Inferior parietal cortex (tissue), 1 donor: ENCODE results near the gene IMPDH1.
A peak's percentile ranks its signal among the peaks of the same experiment; 100 is the strongest.

ENCODE experiments used
- DNase-seq: peaks from one replicate; pipeline ENCODE4 v3.0.0-alpha.2; 2016; ENCODE audit errors: extremely low spot score

Gene IMPDH1

DNA sequence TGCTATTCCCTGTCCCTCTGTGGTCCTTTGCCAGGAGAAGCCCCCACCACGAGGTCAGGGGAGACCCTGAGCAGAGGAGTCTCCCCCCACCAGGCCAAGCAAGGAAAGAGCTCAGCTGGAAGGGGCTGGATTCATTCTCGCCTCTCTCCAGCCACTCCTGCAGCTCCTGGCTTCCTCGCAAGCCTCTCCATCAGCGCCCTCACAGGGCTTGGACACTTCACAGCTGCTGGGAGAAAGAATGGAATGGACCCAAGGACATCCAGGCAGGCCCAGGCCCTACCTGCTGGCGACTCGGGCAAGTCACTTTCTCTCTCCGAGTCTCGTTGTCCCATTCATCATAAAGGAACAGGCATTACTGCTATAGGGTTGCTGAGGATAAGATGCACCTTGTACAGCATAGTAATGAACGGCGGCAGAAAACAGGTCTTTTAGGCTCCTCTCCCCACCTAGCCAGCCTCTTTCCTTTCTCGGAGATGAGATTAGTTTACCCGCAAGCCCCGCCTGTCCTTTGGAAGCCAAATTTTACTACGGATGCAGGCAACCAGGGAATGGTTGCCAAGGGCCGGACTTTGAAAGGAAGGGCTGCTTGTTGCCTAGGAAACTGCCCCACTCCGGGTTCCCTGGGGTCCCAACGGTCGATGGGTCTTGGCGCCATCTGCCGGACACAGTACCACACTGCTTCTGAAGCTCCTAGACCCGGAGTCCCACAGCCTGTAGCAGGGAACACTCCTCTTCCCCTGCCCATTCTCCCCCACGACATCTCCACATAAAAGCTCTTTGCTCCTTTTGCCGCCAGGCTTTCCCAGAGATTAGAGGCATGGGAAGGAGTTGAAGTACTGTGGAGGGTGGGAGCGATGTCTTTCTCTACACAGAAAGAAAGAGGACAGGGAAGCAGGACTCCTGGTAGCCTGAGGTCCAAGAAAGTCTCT lies 22.3 kb downstream of the IMPDH1 start:
- DNase-seq = peak; percentile 87

DNA sequence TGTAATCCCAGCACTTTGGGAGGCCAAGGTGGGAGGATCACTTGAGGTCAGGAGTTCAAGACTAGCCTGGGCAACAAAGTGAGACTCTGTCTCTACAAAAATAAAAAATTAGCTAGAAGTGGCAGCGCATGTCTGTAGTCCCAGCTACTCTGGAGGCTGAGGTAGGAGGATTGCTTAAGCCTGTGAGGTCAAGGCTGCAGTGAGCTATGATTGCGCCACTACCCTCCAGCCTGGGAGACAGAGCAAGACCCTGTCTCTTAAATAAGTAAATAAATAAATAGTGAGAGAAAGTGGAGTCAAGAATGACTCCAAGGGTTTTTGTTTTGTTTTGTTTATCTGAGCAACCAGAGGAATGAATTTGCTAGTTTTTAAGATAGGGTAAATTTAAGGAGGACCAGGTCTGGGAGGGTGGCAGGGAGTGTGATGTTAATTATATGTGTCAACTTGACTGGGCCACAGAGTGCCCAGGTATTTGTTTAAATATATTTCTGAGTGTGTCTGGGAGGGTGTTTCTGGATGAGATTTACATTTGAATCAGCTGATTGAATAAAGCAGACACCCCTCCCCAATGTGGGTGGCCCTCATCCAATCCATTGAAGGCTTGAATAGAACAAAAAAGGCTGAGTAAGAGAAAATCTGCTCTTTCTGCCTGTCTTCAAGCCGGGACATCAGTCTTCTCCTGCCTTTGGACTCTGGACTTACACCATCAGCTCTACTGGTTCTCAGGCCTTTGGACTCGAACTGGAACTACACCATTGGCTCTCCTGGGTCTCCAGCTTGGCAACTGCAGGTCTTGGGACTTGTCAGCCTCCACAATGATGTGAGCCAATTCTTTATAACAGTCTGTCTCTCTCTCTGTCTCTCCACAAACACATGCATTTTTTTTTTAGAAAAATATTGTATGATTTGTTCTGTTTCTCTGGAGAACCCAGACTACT lies 23.5 kb downstream of the IMPDH1 start:
- no peak for DNase-seq

DNA sequence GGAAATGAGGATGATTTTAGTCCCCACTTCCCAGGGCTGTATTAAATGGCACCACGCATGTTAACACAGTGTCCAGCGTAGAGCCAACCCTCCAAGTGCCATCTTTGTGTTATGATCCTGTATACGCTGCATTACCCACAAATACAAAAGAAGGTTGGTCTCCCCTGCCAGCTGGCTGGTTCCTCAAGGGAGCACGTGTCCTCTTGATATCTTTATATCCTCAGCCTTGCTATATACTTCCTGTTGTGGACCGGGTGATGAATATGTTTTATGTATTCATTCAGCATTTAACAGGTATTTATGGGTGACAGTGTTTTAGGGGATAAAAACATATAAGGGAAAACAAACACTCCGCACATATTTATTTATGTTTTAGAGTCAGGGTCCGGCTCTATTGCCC lies 25.1 kb downstream of the IMPDH1 start:
- DNase-seq = no peak

DNA sequence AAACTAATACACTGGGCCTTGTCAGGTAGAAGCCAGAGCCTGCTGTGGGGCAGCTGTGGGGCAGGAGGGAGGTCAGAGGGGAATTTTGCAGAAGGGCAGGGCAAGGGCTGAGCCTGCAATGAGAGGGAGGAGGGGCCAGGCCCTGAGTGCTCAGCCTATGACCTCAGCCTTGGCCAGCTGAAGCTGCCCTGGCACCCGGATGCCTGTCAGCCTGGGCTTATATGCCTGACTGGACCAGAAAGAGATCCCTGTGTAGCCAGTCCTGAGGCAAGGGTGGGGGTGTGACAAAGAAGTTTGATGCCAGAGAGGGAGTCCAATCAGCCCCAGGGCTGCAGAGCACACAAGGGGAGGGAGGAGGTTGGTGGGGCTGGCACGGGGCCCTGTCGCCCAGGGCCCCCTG lies 26.0 kb downstream of the IMPDH1 start:
- DNase-seq = no peak

DNA sequence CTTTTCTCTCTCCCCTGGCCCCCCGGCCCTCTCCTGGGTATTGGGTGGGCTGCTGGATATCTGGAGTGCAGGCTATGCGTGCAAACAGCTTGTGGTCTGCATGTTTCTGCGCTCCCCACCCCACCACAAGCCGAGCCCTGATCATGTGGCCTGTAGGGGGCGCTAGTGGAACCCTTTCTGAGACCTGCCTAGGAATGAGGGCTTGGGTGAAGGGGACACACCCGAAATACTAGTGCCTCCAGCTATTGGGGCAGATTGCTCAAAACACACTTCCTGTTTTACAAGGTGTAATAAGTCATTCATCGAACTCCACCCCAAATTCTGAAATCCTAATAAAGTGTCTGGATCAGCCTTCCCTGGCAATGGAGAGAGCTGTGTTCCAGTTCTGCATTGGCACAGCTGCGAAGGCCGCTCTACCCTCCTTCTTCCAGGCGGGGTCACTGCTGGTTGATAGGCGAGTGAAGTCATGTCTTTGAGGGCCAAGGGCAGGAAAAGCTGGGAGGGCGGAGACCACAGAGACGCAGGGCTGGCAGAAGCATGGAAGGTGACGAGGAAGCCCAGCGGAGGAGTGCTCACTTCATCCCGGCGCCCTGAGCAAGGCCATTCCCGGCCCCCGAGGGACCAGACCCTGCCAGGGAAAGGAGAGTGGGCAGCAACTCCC lies 28.5 kb downstream of the IMPDH1 start:
- no peak for DNase-seq

DNA sequence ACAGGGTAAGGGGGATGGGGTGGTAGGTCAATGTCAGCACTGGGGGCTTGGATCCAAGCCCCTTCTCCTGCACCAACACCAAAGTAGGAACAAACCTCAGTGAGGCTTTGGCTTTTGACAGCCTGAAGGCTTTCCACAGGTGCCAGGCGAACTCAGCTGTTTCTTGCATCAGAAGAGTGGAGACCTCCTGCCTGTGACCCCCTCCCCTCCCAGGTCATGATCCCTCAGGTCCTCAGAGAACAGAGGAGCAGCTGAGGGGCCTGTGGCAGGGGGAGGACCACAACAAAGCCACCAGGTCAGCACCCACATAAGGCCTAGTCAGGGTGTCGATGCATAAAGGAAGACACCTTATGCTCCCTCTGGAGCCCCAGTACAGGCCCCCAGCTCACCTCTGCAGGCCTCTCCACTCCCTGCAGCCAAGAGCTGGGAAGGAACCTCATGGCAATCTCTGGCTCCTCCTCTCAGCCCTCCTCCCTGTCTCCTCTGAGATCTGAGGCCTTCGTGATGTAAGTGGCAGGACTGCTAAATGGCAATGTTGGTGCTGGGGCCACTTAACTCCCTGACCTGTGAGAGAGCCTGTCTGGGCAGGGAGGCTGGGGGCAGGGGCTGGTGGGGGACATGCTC lies 29.2 kb downstream of the IMPDH1 start:
- no peak for DNase-seq

DNA sequence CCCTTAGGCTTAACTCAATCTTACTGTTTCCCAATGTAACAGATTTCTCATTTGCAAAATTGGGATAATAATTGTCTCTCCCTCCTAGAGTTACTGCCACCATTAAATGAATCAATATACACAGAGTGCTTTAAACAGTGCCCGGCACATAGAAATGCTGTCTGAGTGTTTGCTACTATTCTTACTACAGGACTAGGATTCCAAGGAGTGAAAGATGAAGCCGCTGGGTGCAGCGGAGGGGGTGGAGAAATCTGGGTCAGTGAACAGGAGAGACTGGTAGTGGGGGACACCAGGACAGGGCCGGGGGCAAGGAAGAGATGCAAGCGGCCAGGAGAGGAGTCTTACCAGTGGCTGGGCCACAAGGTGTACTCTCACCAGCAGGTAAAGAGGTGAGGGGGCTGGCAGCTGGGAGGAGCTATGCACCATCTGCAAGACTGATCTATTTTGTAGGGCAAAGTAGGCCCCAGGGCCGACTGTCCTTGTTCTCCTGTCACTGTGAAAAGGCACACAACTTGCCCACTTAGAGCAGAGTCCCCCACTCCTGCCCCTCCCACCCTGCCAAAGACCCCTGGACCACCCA lies 29.8 kb downstream of the IMPDH1 start:
- DNase-seq = no peak

DNA sequence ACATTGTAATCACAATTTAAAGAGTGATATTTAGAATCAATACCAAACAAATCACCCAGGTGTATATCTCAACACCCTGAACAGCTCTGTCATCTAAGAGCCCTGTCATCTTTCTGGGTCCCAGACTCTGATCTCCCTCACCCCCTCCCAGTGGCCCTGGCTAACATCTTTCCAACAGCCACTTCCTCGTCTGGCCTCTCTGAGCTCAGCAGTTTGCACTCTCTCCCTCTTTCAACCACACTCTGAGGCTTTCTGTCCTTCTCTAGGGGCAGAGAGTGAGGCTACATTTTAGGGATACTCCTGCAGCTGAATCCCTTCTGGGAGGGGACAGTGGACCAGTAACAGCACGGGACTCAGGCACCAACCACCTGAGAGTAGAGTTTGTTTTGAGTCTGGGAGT lies 31.1 kb downstream of the IMPDH1 start:
- DNase-seq = no peak

DNA sequence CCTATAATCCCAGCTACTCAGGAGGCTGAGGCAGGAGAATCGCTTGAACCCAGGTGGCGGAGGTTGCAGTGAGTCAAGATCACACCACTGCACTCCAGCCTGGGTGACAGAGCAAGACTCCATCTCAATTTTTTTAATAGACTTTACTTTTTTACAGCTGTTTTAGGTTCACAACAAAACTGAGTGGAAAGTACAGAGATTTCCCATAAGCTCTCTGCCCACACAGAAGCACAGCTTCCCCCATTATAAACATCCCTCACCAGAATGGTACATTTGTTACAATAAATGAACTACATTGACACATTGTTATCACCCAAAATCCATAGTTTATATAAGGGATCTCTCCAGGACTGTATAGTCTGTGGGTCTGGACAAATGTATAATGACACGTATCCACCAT lies 33.7 kb downstream of the IMPDH1 start:
- DNase-seq = no peak

DNA sequence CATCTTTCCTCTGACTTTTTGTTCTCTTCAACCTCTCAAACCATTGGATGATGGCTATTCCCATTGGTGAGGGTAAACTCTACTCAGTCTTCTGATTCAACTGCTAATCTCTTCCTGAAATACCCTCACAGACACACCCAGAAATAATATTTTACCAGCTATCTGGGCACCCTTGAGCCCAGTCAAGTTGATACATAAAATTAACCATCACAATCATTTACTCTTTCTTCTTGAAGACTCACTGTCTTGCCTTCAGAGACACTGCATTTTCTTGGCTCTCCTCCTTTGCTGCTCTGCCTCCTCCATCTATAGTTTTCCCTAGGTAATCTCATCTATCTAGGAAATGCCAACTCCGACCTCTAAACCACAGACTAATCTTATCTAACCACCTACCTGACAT lies 35.7 kb downstream of the IMPDH1 start:
- no peak for DNase-seq

DNA sequence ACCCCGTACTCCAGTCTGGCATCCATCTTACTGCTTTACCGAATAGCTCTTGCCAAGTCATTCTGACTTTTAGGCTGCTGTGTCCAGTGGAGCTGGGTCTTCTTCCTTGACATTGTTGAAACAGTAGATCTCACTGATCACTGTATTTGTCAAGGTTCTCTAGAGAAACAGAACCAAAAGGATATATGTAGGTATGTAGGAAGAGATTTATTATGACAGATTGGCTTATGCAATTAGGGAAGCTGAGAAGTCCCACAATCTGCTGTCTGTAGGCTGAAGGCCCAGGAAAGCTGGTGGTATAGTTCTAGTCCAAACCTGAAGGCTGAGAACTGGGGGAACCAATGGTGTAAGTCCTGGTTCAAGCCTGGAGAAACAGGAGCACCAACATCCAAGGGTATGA lies 36.2 kb downstream of the IMPDH1 start:
- DNase-seq = no peak

DNA sequence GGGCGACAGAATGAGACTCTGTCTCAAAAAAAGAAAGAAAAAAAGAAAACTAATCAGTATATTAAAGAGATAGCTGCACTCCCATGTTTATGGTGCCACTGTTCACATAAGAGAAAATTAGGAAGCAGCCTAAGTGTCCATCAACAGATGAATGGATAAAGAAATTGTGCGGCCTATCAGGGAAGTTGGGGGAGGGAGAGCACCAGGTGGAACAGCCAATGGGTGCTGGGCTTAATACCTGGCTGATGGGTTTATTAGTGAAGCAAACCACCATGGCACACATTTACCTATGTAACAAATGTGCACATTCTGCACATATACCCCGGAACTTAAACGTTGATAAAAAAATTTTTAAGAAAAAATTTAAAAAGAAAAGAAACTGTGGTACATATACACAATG lies 39.3 kb downstream of the IMPDH1 start:
- no peak for DNase-seq

DNA sequence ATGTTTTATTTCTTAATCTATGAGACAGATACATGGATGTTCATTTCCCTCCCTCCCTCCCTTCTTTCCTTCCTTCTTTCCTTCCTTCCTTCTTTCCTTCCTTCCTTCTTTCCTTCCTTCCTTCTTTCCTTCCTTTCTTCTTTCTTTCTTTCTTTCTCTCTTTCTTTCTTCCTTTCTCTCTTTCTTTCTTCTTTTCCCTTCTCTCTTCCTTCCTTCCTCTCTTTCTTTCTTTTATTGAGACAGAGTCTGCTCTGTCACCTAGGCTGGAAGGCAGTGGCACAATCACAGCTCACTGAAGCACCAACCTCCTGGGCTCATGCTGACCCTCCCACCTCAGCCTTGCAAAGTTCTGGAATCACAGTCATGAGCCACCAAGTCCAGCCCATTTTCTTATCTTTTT lies 42.8 kb downstream of the IMPDH1 start:
- DNase-seq = no peak

DNA sequence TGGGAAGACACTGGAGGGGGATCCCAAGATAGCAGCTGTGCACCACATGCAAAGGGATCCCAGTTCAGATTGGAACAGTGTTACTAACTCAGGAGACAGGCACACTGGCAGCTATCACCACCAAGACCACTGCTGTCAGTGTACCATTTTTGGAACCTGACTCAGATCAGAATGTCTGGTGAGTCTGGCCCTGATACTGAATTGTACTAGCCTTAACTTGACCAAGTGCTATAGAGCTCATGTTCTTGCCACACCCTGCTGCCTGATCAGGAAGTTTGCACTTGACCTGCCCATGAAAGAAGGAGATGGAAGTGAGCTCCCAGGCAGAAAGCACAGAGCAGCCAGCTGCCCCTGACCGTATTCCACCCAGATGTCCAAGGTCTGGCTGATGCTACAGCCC lies 43.5 kb downstream of the IMPDH1 start:
- DNase-seq = no peak

DNA sequence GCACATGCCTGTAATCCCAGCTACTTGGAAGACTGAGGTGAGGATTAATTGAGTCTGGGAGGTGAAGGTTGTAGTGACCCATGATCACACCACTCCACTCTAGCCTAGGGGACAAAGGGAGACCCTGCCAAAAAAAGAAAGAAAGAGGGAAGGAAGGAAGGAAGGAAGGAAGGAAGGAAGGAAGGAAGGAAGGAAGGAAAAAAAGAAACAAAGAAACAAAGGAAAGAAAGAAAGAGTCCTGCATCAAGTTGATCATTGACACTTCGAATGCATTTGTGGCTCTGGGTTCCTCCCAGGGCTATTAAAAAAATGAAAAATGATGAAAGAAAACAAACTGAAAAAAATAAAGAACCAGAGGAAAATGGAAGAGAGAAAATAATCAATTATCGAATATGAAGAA lies 44.4 kb downstream of the IMPDH1 start:
- no peak for DNase-seq

DNA sequence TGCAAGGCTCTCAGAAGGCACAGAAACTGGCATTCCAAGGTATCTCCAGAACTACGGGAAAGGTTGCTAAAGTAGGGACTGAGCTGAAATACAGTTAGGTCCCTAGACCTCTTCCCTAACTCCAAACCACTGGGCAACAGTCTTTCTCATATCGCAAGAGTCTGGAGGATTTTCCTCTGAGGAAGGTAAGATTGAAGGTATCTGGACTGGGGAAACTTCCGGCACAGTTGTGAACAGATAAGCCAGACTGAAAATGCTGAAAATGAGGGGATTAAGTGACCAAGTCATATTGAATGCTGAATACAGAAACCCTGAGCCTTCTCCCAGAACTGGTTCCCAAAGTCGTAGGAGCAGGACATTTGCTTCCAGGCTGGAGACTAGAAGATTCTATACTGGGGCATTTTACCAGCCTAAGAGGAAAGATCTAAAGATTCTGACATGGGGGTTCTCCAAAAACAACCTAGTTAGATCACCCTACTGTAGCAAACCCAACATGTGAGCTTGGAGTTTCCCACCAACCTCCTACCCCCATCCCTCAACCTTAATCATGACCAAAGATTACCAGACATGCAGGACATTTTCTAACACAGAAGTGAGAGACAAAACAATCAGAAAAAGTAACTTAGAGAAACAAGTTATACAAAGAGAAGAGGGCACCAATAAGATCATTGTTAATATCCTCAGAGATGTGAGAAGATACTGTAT lies 45.5 kb downstream of the IMPDH1 start:
- no peak for DNase-seq

DNA sequence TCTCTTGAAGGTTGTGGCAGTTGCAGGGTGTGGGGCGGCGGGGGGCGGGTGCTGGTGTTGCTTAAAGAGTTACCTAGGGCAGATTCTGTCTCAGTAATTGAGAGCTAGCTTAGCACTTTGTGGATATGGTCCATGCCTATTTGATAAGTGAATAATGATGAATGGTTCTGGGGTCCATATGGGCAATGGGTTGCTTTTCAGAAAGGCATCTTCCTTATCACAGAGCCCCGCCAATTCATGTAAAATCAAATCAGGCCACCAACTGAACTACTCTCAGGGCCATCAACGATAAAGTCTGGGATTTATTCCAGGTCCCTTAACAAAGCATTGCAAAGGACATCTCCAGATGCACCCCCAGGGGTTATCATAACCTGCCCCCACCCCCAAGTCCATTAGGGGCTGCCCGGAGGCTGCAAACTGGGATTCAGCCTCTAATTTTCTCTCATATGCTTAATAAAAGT lies 46.5 kb downstream of the IMPDH1 start:
- DNase-seq = no peak

DNA sequence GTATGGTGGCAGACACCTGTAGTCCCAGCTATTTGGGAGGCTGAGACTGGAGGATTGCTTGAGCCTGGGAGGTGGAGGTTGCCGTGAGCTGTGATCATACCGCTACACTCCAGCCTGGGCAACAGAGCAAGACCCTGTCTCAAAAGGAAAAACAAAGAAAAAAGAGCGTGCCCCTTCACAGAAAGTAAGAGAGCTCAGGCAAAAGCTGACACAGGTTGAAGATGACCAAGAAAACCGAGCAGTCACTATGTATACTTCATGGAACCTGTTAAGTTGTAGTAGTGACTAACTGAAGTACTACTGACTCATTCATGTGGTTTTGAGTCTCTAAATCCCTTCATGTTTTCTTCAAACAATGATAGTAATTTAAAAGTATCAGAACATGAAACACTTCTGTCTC lies 47.1 kb downstream of the IMPDH1 start:
- DNase-seq = no peak

DNA sequence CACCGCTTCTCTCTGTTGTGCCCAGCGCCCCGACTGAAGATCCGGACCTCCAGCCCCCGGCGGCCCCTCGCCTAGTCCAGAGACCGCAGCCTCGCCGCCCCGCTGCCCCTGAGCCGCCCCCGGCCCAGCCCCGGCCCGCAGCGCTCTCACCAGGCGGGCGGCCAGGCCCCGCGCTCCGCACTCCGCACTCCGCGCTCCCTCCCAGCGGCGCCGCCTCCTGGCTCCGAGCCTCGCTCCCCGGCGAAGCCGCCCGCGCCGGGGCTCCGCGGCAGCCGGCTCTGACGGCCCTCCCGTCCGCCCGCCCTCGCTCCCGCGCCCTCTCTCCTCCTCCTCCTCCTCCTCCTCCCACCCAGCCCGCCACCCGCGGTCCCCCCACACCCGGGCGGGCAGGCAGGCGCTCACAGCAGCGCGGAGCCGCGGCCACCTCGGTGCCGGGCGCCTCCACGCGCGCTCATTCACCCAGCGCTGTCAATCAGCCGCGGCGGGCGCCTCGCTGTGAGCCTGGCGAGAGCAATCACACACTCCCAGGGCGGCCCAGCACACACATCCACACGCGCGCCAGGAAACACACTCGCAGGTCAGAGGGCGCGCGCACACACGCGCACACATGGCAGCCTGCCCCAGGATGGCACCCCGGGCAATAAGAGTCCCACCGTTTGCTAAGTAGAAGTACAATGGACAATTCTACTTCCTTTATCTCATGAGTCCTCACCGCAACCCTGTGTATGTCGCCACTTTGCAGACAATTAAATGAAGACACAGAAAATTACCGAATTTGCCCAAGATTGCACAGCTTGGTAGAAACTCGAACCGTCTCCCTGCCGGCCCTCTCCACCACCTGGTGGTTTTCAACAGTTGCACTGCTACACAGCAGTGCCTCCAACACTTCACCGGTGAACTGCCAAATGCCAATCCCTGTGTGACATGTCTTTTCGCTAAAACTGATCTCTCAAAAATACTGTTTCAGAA lies 48.1 kb downstream of the IMPDH1 start, which contains the start of gene PRRT4:
TSS of gene PRRT4 (minus strand) at position 280 of the 969 bp plus-strand sequence.
- DNase-seq = no peak

DNA sequence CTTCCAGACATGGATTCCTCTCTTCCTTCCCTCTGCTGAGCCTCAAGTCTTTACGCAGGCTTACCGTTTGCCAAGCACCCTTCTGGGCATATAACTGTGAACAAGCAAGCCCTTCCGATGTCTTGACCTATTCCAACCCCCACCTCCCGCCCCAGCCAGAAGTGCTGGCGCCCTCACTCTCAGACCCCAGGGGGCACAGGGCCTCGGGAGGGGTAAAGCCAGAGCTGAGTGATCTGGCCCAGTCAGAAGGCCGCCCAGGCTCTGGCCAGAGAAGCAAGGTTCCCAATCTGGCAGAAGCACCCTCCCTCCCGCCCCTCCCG lies 49.5 kb downstream of the IMPDH1 start:
- no peak for DNase-seq
